K562 (cell line): ENCODE data around the gene TMIGD2. TPM values are rescaled to one million over a fixed set of nuclear protein-coding genes. Genes with fewer than 3 reads are reported as not detected.

ENCODE experiments used
- ATF1 ChIP-seq, 2 experiments: fragments of 450-650 bp in 1 of 2; IDR thresholded peaks; 2 replicates each; pipeline ENCODE4 v1.6.1; 2016; ENCODE audit warnings: missing compliant biosample characterization in 1 of 2, missing genetic modification characterization in 1 of 2
- CC2D1A ChIP-seq: fragments of 450-650 bp; IDR thresholded peaks from 2 replicates; pipeline ENCODE4 v1.6.1; 2017; ENCODE audit warnings: mild to moderate bottlenecking
- CEBPG ChIP-seq, 3 experiments: fragments of 200-800 bp in 1 of 3; sonication (Bioruptor generic) in 1 of 3; sonication (generic) in 1 of 3; formaldehyde crosslinking in 1 of 3; IDR thresholded peaks in 2 of 3; conservative IDR thresholded peaks in 1 of 3; 2 replicates each; pipeline versions ENCODE4 v1.6.1 to v1.8.0; 2016 to 2022; ENCODE audit warnings: missing compliant biosample characterization in 2 of 3, missing genetic modification characterization in 2 of 3, mild to moderate bottlenecking in 1 of 3, missing genetic modification reagents in 1 of 3
- KDM2B ChIP-seq: fragments of 250-450 bp; sonication (Bioruptor Pico); IDR thresholded peaks from 2 replicates; pipeline ENCODE4 v1.8.0; 2021; ENCODE audit warnings: mild to moderate bottlenecking, moderate library complexity
- RFX5 ChIP-seq: IDR thresholded peaks from 2 replicates; pipeline ENCODE4 v1.6.1; 2011; ENCODE audit warnings: low read depth, mild to moderate bottlenecking, improper control_type of control experiment, low read length
- SRF ChIP-seq, 2 experiments: fragments of 250-450, 450-650 bp in 1 of 2; sonication (Bioruptor Pico) in 1 of 2; sonication (generic) in 1 of 2; formaldehyde crosslinking; IDR thresholded peaks; 2 replicates each; pipeline versions ENCODE4 v1.5.0 to v1.5.1; 2020 to 2022; ENCODE audit warnings: mild to moderate bottlenecking in 1 of 2, missing genetic modification reagents in 1 of 2
- TAF1 ChIP-seq: IDR thresholded peaks from 2 replicates; pipeline ENCODE4 v1.6.1; 2011; ENCODE audit warnings: mild to moderate bottlenecking, low read length, moderate library complexity; ENCODE audit not compliant: insufficient read depth, control insufficient read depth, severe bottlenecking; ENCODE audit errors: extremely low read depth
- TAF9B ChIP-seq: fragments of 450-650 bp; IDR thresholded peaks from 2 replicates; pipeline ENCODE4 v1.6.1; 2018; ENCODE audit warnings: mild to moderate bottlenecking; ENCODE audit not compliant: partially characterized antibody
- ZNF146 ChIP-seq: IDR thresholded peaks from one replicate; pipeline ENCODE4 v1.6.1; 2018; ENCODE audit warnings: missing compliant biosample characterization; ENCODE audit not compliant: unreplicated experiment
- polyA plus RNA-seq, 8 experiments: library from polyadenylated mRNA; depleted of rRNA in 4 of 8; stranded (reverse) in 5 of 8; unstranded in 3 of 8; fragments of >200 nt; fragmentation: Nextera tagmentation in 2 of 8; fragmentation: Illumina TruSeq in 1 of 8; extraction: Ambion mirVana in 2 of 8; extraction: Trizol in 1 of 8; gene quantifications; 2 replicates each; pipeline versions ENCODE4 v1.2.1 to v1.2.3, GENCODE V29; 2011 to 2014; ENCODE audit warnings: inconsistent platforms in 1 of 8, missing spikeins in 1 of 8
- total RNA-seq, 7 experiments: library from RNA; depleted of rRNA in 6 of 7; stranded (reverse); fragments of >200 nt in 6 of 7; fragmentation: Illumina TruSeq in 2 of 7; extraction: Trizol in 2 of 7; gene quantifications; 2 replicates each; pipeline versions ENCODE4 v1.2.1 to v1.2.3, GENCODE V29; 2011 to 2021; ENCODE audit warnings: low replicate concordance in 1 of 7
- TF ChIP-seq, protein P1 (sequence below): fragments of 450-650 bp; IDR thresholded peaks from 2 replicates; pipeline ENCODE4 v1.6.1; 2016; ENCODE audit warnings: mild to moderate bottlenecking, moderate library complexity
- TF ChIP-seq, protein P2 (sequence below): IDR thresholded peaks from 3 replicates; pipeline ENCODE4 v1.6.1; 2011; ENCODE audit warnings: borderline replicate concordance, mild to moderate bottlenecking, moderate library complexity; ENCODE audit not compliant: insufficient read length; ENCODE audit errors: extremely low read depth

TMIGD2 gene
- total and polyA plus RNA-seq, 9 of the 15 experiments (the other 6 are each of a cell fraction or from before 2014, with no cell fraction given), result not detected

DNA sequence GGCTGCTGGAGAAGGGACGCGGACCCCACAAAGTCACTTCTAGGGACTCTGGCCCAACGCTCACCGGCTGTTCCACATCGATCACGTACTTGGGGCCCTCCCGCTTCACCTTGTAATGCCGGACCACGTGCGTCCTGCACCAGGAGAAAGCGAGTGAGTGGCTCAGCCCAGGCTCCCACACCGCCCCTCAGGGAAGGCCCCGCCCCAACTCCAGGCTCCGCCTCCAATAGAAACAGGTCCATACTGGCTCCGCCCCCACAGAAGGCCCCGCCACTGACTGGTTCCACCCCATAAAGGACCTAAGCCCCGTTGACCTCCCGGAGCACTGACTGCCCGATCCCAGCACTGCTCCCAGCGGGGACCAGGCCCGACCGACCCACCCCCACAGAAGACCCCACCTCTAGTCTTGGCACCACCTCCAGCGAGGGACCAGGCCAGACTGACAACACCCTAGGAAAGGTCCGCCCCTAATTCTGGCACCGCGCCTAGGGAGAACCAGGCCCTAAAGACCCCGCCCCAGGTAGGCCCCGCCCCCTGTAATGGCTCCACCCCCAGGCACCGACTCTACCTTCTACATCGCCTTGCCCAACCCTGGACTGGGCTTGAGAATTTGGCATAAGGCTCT lies 25.2 kb upstream of the TMIGD2 start (continued):
- TF ChIP-seq, protein P1, sequence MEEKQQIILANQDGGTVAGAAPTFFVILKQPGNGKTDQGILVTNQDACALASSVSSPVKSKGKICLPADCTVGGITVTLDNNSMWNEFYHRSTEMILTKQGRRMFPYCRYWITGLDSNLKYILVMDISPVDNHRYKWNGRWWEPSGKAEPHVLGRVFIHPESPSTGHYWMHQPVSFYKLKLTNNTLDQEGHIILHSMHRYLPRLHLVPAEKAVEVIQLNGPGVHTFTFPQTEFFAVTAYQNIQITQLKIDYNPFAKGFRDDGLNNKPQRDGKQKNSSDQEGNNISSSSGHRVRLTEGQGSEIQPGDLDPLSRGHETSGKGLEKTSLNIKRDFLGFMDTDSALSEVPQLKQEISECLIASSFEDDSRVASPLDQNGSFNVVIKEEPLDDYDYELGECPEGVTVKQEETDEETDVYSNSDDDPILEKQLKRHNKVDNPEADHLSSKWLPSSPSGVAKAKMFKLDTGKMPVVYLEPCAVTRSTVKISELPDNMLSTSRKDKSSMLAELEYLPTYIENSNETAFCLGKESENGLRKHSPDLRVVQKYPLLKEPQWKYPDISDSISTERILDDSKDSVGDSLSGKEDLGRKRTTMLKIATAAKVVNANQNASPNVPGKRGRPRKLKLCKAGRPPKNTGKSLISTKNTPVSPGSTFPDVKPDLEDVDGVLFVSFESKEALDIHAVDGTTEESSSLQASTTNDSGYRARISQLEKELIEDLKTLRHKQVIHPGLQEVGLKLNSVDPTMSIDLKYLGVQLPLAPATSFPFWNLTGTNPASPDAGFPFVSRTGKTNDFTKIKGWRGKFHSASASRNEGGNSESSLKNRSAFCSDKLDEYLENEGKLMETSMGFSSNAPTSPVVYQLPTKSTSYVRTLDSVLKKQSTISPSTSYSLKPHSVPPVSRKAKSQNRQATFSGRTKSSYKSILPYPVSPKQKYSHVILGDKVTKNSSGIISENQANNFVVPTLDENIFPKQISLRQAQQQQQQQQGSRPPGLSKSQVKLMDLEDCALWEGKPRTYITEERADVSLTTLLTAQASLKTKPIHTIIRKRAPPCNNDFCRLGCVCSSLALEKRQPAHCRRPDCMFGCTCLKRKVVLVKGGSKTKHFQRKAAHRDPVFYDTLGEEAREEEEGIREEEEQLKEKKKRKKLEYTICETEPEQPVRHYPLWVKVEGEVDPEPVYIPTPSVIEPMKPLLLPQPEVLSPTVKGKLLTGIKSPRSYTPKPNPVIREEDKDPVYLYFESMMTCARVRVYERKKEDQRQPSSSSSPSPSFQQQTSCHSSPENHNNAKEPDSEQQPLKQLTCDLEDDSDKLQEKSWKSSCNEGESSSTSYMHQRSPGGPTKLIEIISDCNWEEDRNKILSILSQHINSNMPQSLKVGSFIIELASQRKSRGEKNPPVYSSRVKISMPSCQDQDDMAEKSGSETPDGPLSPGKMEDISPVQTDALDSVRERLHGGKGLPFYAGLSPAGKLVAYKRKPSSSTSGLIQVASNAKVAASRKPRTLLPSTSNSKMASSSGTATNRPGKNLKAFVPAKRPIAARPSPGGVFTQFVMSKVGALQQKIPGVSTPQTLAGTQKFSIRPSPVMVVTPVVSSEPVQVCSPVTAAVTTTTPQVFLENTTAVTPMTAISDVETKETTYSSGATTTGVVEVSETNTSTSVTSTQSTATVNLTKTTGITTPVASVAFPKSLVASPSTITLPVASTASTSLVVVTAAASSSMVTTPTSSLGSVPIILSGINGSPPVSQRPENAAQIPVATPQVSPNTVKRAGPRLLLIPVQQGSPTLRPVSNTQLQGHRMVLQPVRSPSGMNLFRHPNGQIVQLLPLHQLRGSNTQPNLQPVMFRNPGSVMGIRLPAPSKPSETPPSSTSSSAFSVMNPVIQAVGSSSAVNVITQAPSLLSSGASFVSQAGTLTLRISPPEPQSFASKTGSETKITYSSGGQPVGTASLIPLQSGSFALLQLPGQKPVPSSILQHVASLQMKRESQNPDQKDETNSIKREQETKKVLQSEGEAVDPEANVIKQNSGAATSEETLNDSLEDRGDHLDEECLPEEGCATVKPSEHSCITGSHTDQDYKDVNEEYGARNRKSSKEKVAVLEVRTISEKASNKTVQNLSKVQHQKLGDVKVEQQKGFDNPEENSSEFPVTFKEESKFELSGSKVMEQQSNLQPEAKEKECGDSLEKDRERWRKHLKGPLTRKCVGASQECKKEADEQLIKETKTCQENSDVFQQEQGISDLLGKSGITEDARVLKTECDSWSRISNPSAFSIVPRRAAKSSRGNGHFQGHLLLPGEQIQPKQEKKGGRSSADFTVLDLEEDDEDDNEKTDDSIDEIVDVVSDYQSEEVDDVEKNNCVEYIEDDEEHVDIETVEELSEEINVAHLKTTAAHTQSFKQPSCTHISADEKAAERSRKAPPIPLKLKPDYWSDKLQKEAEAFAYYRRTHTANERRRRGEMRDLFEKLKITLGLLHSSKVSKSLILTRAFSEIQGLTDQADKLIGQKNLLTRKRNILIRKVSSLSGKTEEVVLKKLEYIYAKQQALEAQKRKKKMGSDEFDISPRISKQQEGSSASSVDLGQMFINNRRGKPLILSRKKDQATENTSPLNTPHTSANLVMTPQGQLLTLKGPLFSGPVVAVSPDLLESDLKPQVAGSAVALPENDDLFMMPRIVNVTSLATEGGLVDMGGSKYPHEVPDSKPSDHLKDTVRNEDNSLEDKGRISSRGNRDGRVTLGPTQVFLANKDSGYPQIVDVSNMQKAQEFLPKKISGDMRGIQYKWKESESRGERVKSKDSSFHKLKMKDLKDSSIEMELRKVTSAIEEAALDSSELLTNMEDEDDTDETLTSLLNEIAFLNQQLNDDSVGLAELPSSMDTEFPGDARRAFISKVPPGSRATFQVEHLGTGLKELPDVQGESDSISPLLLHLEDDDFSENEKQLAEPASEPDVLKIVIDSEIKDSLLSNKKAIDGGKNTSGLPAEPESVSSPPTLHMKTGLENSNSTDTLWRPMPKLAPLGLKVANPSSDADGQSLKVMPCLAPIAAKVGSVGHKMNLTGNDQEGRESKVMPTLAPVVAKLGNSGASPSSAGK, result peak; percentile 91
- TF ChIP-seq TAF9B (no peak), SRF (CRISPR knock-in tag; IDR thresholded peaks at IDR 0.05) (no peak; a peak in 1 of 4 replicates), RFX5 (no peak), CC2D1A (peak; percentile 8; the same call in 1 of the 2 replicates), ATF1 (CRISPR knock-in tag; IDR thresholded peaks at IDR 0.05) (no peak), ATF1 (tag; IDR thresholded peaks at IDR 0.05) (peak; percentile 67; the same call in 1 of the 2 replicates), KDM2B (no peak), CEBPG (CRISPR knock-in tag; IDR thresholded peaks at IDR 0.05) (no peak), CEBPG (tag; conservative IDR thresholded peaks at IDR 0.05 in 1 of 2, IDR thresholded peaks at IDR 0.05 in 1 of 2) (no peak), ZNF146 (CRISPR knock-in tag) (no peak), TAF1 (no peak)
- TF ChIP-seq, protein P2, sequence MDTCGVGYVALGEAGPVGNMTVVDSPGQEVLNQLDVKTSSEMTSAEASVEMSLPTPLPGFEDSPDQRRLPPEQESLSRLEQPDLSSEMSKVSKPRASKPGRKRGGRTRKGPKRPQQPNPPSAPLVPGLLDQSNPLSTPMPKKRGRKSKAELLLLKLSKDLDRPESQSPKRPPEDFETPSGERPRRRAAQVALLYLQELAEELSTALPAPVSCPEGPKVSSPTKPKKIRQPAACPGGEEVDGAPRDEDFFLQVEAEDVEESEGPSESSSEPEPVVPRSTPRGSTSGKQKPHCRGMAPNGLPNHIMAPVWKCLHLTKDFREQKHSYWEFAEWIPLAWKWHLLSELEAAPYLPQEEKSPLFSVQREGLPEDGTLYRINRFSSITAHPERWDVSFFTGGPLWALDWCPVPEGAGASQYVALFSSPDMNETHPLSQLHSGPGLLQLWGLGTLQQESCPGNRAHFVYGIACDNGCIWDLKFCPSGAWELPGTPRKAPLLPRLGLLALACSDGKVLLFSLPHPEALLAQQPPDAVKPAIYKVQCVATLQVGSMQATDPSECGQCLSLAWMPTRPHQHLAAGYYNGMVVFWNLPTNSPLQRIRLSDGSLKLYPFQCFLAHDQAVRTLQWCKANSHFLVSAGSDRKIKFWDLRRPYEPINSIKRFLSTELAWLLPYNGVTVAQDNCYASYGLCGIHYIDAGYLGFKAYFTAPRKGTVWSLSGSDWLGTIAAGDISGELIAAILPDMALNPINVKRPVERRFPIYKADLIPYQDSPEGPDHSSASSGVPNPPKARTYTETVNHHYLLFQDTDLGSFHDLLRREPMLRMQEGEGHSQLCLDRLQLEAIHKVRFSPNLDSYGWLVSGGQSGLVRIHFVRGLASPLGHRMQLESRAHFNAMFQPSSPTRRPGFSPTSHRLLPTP, result no peak
- TF ChIP-seq, all 486 proteins: peak for 59
